Ovary (tissue), 9 donors: ENCODE results near the gene ETV5. TPM values are rescaled to one million over a fixed set of nuclear protein-coding genes. Genes with fewer than 3 reads are reported as not detected.

Source experiments
- DNase-seq, 5 donors: peaks; one replicate each; pipeline ENCODE4 v3.0.0-alpha.2; 2019 to 2020
- H3K27ac ChIP-seq, 2 donors: fragments of 200-600 bp; one replicate each; pipeline versions ENCODE4 v1.5.1 to v1.8.0; 2019 to 2022
- H3K27me3 ChIP-seq: fragments of 200-600 bp; one replicate; pipeline ENCODE4 v1.8.0; 2022
- H3K36me3 ChIP-seq: fragments of 200-600 bp; sonication (generic); one replicate; pipeline ENCODE4 v1.5.1; 2019
- H3K4me1 ChIP-seq: one replicate; pipeline ENCODE4 v1.8.1; 2013; ENCODE audit warnings: mild to moderate bottlenecking, moderate library complexity; ENCODE audit not compliant: insufficient read depth
- H3K4me3 ChIP-seq: fragments of 200-600 bp; sonication (generic); one replicate; pipeline ENCODE4 v1.5.1; 2017
- H3K9me3 ChIP-seq, 2 donors: fragments of 200-600 bp in 1 of 2; sonication (generic) in 1 of 2; one replicate each; pipeline versions ENCODE4 v1.5.1 to v1.8.1; 2013 to 2019; ENCODE audit warnings: mild to moderate bottlenecking in 1 of 2, moderate library complexity in 1 of 2
- EP300 ChIP-seq: sonication (generic); formaldehyde crosslinking; IDR thresholded peaks from one replicate; pipeline ENCODE4 v1.6.1; 2017; ENCODE audit warnings: antibody characterized with exemption
- POLR2A ChIP-seq: fragments of 450-650 bp; IDR thresholded peaks from one replicate; pipeline ENCODE4 v1.6.1; 2017; ENCODE audit warnings: antibody characterized with exemption, mild to moderate bottlenecking, moderate library complexity
- WGBS, 3 donors: extraction: QIAGEN DNeasy Blood & Tissue Kit in 1 of 3; methylation state at CpG; one replicate each; pipeline versions ENCODE4 v1.1.5 to v1.1.7; 2013 to 2017; 5-methylcytosine and 5-hydroxymethylcytosine counted together
- intact Hi-C, 4 donors: fragments of 100-400 bp; cut with DNase I; formaldehyde crosslinking; loops; one replicate each; pipeline versions ENCODE4 v1.11.0 to v1.15.1; 2022 to 2023
- polyA plus RNA-seq, 2 donors: library from polyadenylated mRNA; stranded (reverse); fragments of 200-250 nt in 1 of 2; fragments of 350-450 nt in 1 of 2; fragmentation: Illumina TruSeq in 1 of 2; extraction: RNeasy Lipid Tissue Mini Kit (QIAGEN cat#74804) in 1 of 2; gene quantifications; one replicate each; pipeline ENCODE4 v1.2.3, GENCODE V29; 2013 to 2014
- total RNA-seq, 7 donors: library from RNA; depleted of rRNA in 2 of 7; stranded (reverse); fragments of >200 nt in 2 of 7; fragmentation: NEBNext Ultra II Directional in 3 of 7; extraction: Animal tissue kit (Norgen Biotek cat#: 25700) in 3 of 7; gene quantifications; one replicate each; pipeline versions ENCODE4 v1.1.0 to v1.2.4, GENCODE V29; 2016 to 2023
- TF ChIP-seq, protein P1 (sequence below), 3 donors: fragments of 450-650 bp in 2 of 3; fragments of 200-600 bp in 1 of 3; IDR thresholded peaks; one replicate each; pipeline versions ENCODE4 v1.5.1 to v1.8.0; 2016 to 2022; ENCODE audit warnings: antibody characterized with exemption in 3 of 3, mild to moderate bottlenecking in 1 of 3
- donor health status: DM: no; HTN: no; CAD: no; lungs with moderate emphysema.
- donor health status: DM: no; HTN: no; CAD: no.
- donor health status: Bipolar disorder and iron deficiency.
- donor health status: DM: yes; HTN: yes; CAD: no.
- donor health status: DM: no; HTN: no; CAD: no.
- donor health status: DM: yes; HTN: yes; CAD: no.

Gene ETV5
- total and polyA plus RNA-seq, 9 donors, result 1.8 to 20.4 (median 6.6) TPM

DNA sequence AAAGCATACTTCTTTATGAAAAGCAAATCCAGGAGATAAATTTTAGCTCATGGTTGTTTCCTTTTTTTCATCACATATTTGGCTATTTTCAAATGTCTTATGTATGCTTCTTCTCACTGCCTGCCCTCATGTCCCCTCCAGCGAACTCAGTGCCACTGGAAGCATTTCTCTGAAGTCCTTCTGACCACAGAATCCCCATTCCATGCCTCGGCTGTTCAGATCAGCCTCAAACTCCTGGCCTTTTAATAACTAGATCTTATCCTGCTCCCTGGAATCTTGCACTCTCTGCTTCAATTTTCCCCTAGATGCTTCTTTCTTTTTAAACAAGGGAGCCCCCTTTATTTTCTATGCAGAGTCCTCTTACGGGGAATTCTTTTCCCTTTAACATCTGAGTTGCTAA is 10.1 kb downstream of the ETV5 start:
- DNase-seq, result no peak
- Histone ChIP-seq H3K27ac (no peak overlapping the region), H3K4me3 (no peak overlapping the region), H3K27me3 (no peaks in the 10 kb centered on the region), H3K4me1 (no peaks in the 10 kb centered on the region), H3K9me3 (no peaks in the 10 kb centered on the region), H3K36me3 (no peaks in the 10 kb centered on the region)
- TF ChIP-seq EP300 (no peak), POLR2A (no peak)
- TF ChIP-seq, protein P1, sequence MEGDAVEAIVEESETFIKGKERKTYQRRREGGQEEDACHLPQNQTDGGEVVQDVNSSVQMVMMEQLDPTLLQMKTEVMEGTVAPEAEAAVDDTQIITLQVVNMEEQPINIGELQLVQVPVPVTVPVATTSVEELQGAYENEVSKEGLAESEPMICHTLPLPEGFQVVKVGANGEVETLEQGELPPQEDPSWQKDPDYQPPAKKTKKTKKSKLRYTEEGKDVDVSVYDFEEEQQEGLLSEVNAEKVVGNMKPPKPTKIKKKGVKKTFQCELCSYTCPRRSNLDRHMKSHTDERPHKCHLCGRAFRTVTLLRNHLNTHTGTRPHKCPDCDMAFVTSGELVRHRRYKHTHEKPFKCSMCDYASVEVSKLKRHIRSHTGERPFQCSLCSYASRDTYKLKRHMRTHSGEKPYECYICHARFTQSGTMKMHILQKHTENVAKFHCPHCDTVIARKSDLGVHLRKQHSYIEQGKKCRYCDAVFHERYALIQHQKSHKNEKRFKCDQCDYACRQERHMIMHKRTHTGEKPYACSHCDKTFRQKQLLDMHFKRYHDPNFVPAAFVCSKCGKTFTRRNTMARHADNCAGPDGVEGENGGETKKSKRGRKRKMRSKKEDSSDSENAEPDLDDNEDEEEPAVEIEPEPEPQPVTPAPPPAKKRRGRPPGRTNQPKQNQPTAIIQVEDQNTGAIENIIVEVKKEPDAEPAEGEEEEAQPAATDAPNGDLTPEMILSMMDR (IDR thresholded peaks at IDR 0.05), result no peak
- WGBS, 3 donors, result 71 to 73% (median 71%) methylated on average over 3 of the region's 3 CpGs
- intact Hi-C loops, result loop anchor here in 1 of 4 donors (5.0 kb wide), 1 partner anchor 124 kb away; no protein-coding TSS in a partner anchor

DNA sequence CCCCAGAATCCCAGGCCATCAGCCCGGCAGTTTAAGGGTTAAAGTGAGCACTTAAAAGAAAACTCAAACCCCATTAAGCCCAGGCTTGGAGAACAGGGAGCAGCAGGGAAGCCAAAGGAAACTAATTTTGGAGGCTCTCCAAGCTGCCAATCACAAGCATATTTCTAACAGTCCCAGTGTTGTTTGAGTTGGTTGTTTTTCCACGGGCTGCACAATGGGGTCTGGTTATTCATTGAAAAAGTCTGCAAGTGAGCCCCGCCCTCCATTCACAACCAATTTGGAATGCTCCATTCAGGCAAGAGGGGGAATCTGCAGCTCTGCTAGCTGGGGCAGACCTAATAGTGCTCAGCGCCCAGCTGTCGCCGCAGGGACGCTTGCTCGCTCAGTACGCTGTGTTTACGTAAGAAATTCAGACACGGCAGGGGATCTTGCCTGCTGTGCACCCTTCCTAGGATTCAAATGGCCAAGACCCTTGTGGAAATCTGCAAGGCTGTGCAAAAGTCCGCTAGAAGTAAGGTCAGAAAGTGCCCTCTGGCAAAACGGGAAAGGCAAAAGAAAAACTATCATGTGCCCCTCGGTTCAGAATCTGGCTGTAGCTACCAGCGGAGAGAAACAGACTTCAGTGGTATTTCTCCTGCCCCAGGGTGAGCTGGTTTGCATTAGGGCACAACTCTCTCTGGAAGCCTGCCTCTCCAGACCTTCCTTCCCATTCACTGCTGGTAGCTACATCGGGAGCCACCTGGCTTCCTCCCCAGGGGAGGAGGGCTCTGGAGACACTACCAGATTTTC is 11.0 kb downstream of the ETV5 start:
- intact Hi-C loops, result loop anchor here in 1 of 4 donors (5.0 kb wide), 1 partner anchor 124 kb away; no protein-coding TSS in a partner anchor
- DNase-seq, result peak in 2 of 5 donors; percentile 13 to 21
- Histone ChIP-seq H3K27ac (no peak overlapping the region), H3K27me3 (no peaks in the 10 kb centered on the region), H3K4me3 (no peak overlapping the region), H3K4me1 (no peaks in the 10 kb centered on the region), H3K36me3 (no peaks in the 10 kb centered on the region), H3K9me3 (no peaks in the 10 kb centered on the region)
- 1 to 7% (median 5%) methylated on average over 16 of the region's 16 CpGs for WGBS, 3 donors
- no peak for TF ChIP-seq POLR2A
- TF ChIP-seq, protein P1 (IDR thresholded peaks at IDR 0.05), result no peak
- TF ChIP-seq EP300, result no peak

- Histone ChIP-seq H3K27me3 (no peaks in the 10 kb centered on the region), H3K36me3 (no peaks in the 10 kb centered on the region), H3K9me3 (no peaks in the 10 kb centered on the region), H3K4me3 (no peak overlapping the region), H3K27ac (no peak overlapping the region), H3K4me1 (no peaks in the 10 kb centered on the region)
- DNase-seq, result no peak
- no peak for TF ChIP-seq EP300
- TF ChIP-seq, protein P1 (IDR thresholded peaks at IDR 0.05), result no peak
- WGBS, 3 donors, result 50 to 61% (median 53%) methylated on average over 4 of the region's 4 CpGs
- intact Hi-C loops, result loop anchor here in 1 of 4 donors (5.0 kb wide), 1 partner anchor 125 kb away; no protein-coding TSS in a partner anchor
Measured at GRCh38 chr3:186097317-186097662, 11.6 kb downstream of the ETV5 start.

GRCh38 chr3:186096290-186096689 is 12.6 kb downstream of the ETV5 start:
- Histone ChIP-seq H3K27me3 (no peaks in the 10 kb centered on the region), H3K36me3 (no peaks in the 10 kb centered on the region), H3K27ac (no peak overlapping the region), H3K4me3 (no peak overlapping the region), H3K4me1 (no peaks in the 10 kb centered on the region), H3K9me3 (no peaks in the 10 kb centered on the region)
- DNase-seq, result no peak
- intact Hi-C loops, result loop anchor here in 1 of 4 donors (5.0 kb wide), 1 partner anchor 126 kb away; no protein-coding TSS in a partner anchor
- WGBS, 3 donors, result 37 to 62% (median 41%) methylated on average over 2 of the region's 2 CpGs
- no peak for TF ChIP-seq EP300

- no peak overlapping the region for H3K4me3 ChIP-seq
- 52 to 84% (median 74%) methylated on average over 8 of the region's 8 CpGs for WGBS, 3 donors
- H3K27me3 ChIP-seq, result no peaks in the 10 kb centered on the region
- TF ChIP-seq POLR2A, result no peak
- TF ChIP-seq, protein P1 (IDR thresholded peaks at IDR 0.05), result no peak
- TF ChIP-seq EP300, result no peak
- H3K4me1 ChIP-seq, result no peaks in the 10 kb centered on the region
- no peak for DNase-seq
- no peaks in the 10 kb centered on the region for H3K9me3 ChIP-seq
- intact Hi-C loops, result loop anchor here in 1 of 4 donors (5.0 kb wide), 1 partner anchor 127 kb away; no protein-coding TSS in a partner anchor
- H3K36me3 ChIP-seq, result no peaks in the 10 kb centered on the region
- no peak overlapping the region for H3K27ac ChIP-seq
Measured at GRCh38 chr3:186095561-186096081, 13.3 kb downstream of the ETV5 start.
